Measurements from ENCODE around the gene HYOU1.
A peak's percentile ranks its signal among the peaks of the same experiment; 100 is the strongest.
"Not testable (repeated sequence)": the region's sequence is repeated elsewhere in the genome, so short reads cannot be mapped to it uniquely, and the experiment has no call there.

The HYOU1 gene

GRCh38 chr11:119018074-119018938, 38.7 kb downstream of the HYOU1 start, which contains the start of the genes RPS25 and TRAPPC4:
TSS of gene RPS25 (minus strand) at chr11:119018343. CDS start at chr11:119018284, 59 bp downstream.
TSS of gene TRAPPC4 (plus strand) at chr11:119018766. CDS start at chr11:119018796, 30 bp downstream.
- DNase-seq (ENCODE audit: low read depth) = peak; percentile 93

DNA sequence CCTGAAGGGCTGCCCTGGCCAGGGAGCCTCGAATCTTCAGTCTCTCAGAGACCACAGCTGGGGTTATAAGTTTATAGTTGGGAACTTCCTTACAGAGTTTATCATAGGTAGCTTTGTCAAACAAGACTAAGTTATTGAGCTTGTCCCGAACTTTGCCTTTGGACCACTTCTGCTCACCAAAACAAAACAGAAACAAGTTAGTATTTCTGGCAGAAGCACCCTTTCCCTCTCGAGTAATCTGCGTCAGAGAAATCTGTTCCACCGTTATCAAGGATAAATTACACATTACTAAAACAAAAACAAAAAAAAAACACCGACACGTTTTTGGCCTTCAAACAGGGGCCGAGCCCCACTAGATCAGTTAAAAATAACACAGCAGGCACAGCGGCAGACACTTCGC, 39.6 kb downstream of the HYOU1 start:
- not testable (repeated sequence) for DNase-seq (ENCODE audit: low read depth)

- no peak for DNase-seq (ENCODE audit: low read depth)
These were observed 40.6 kb downstream of the HYOU1 start for GRCh38 chr11:119016216-119017009.

DNA sequence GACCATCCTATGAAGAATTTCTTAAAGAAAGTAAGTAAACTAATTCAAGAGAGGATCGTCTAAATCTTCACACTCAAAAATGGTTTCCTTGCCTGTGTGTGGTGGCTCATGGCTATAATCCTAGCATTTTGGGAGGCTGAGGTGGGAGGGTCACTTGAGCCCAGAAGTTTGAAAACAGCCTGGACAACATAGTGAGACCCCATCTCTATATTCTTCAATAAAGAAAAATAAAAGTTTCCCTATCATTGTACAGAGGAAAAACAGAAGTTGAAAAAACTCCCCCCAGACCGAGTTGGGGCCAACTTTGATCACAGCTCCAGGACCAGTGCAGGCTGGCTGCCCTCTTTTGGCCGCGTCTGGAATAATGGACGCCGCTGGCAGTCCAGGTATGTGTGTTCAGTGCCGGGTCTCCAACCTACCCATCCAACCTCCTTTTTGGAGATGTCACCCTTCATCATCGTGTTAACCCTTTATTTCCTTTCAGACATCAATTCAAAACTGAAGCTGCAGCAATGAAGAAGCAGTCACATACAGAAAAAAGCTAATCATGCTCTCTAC, 41.9 kb downstream of the HYOU1 start:
- DNase-seq (ENCODE audit: low read depth) = no peak

DNA sequence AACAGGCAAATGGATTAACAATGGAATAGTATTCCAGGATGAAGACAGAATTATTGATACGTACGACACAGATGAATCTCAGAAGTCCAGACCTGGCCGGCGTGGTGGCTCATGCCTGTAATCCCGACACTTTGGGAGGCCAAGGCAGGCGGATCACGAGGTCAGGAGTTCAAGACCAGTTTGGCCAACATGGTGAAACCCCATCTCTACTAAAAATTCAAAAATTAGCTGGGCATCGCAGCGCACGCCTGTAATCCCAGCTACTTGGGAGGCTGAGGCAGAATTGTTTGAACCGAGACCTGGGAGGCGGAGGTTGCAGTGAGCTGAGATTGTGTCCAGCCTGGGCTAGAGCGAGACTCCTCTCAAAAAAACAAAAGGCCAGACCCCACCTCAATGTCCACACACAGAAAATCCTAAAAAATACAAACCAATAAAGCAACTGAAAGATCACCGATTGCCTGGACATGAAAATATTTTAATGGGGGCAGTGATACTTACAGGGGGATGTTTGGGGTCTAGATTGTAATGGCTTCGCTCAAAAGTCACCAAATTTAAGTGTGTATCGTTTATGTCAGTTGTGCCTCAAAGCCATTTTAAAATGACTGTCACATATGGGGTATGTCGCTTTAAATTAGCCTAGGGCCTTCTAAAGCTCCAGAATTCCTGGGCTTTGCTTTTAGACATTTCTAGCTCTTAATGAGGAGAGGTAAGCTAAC, 42.6 kb downstream of the HYOU1 start:
- DNase-seq (ENCODE audit: low read depth) = no peak

- DNase-seq (ENCODE audit: low read depth) = no peak
These were observed 44.3 kb downstream of the HYOU1 start for GRCh38 chr11:119012629-119013170.

GRCh38 chr11:119011476-119012053, 45.4 kb downstream of the HYOU1 start:
- no peak for DNase-seq (ENCODE audit: low read depth)

DNA sequence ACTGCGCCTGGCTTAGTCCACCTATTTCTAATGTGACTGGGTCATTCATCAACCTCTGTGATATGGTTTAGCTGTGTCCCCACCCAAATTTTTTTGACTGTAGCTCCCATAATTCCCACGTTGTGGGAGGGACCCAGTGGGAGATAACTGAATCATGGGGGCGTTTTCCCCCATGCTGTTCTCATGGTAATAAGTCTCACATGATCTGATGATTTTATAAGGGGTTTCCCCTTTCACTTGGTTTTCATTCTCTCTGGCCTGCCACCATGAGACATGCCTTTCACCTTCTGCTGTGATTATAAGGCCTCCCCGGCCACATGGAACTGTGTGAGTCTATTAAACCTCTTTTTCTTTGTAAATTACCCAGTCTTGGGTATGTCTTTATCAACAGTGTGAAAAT, 50.3 kb downstream of the HYOU1 start:
- DNase-seq (ENCODE audit: low read depth) = no peak

DNA sequence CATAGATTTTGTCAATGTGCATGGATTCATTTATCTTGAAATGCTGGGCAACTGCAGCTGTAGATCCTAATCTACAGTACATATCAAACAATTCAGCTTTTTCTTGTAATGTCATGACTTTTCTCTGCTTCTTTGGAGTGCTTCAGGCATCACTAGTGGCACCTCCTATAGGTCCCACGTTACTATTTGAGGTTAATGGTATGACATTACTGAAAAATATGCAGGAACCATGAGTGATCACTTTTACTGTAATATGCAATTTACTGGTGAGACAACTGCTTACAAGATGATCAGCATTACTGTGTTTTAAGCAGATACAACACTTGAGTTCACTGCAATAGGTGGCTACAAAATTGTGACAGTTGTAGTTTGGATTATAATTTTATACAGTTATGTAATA, 56.1 kb downstream of the HYOU1 start:
- no peak for DNase-seq (ENCODE audit: low read depth)

- peak; percentile 28 for DNase-seq (ENCODE audit: low read depth)
These were observed 58.2 kb downstream of the HYOU1 start for GRCh38 chr11:118998822-118999221.

GRCh38 chr11:118998388-118998717, 58.7 kb downstream of the HYOU1 start:
- DNase-seq (ENCODE audit: low read depth) = no peak

DNA sequence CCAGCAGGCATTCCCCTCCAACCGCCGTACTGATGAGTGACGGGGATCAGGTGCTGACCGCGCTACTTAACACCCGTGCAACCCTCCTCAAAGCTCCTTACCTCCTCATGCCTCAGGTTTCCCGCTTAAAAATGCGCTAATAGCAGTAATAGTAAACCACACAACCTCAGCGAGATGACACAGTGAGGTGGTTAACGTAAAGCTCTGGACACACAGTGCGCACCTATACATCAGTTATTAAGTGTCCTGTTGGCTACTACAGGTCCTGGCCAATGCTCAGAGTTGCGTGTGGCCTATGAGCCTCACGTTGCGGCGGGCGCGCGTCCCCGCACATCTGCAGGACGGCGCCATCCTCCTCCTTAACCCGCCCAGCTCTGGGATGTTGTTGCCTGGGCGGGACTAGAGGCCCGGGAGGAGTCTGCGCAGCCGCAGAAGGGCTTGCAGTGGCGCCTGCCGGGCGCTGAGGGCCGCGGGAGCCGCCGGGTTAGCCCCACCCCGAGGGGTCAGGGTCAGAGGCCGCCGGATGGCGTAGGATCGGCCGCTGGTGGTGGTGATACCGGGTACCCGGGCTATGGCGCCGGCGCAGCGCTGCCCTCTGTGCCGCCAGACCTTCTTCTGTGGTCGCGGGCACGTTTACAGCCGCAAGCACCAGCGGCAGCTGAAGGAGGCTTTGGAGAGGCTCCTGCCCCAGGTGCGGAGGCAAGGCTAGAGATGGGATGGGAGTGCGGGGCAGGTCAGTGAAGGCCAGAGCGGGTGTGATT, 59.2 kb downstream of the HYOU1 start, which contains the start of gene CENATAC:
TSS of gene CENATAC (plus strand) at position 512 of the 761 bp plus-strand sequence. CDS start at position 572, 60 bp downstream.
- peak; percentile 85 for DNase-seq (ENCODE audit: low read depth)

DNA sequence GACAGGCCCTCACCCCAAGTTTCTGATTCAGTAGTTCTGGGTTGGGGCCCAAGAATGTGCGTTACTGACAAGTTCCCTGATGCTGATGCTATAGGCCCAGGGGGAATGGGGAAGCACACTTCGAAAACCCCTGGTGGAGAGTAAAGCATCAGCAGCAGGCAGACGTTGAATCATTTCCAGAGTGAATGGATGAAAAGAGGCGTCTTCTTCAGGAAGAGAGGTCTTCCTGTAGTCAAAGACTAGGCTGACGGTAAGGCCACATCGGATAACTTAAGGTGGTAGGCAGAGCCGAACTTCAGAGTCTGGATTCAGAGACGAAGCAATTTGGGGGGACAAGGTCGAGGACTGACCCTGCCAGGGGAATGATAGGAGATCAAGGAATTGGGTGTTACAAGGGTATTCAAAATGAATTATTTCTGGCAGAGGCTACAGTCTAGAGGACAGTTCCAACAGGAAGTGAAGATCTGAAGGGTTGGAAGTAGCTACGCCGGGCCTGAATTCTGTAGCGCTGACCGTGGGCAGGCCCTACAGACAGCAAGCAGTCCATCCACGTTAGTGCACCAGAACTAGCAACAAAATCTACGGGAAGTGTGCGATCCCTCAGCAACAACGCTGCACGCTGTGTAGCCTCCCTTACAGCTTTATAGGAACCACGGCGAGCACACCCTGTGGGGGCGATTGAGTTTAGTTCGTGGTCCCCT, 59.9 kb downstream of the HYOU1 start:
- DNase-seq (ENCODE audit: low read depth) = no peak
